K562 (cell line): Measurements from ENCODE around the gene COL25A1. TPM values are rescaled to one million over a fixed set of nuclear protein-coding genes. Genes with fewer than 3 reads are reported as not detected.

Experiments used
- ATAC-seq: fragments of 200-7000 bp; cut with Tn5 transposase; 3 replicates; pipeline ENCODE4 v1.9.1; 2020; ENCODE audit warnings: moderate library complexity
- BruUV-seq: library from RNA; stranded (reverse); fragments of 400-500 nt; replicated peaks from 2 replicates; lab custom pipeline; 2021; lab: Mats Ljungman, UMichigan
- CTCF ChIA-PET: fragments of 300-600 bp; formaldehyde crosslinking; extraction: SDS; loops from one replicate; lab custom pipeline; 2021; ENCODE audit warnings: low intra/inter-chr PET ratio; lab: Yijun Ruan, JAX
- POLR2A ChIA-PET: fragments of 300-600, 350-650 bp; sonication (Branson Sonifier 250); formaldehyde crosslinking; extraction: SDS; loops from one replicate; lab custom pipeline; 2021; ENCODE audit warnings: antibody characterized with exemption, inconsistent platforms; lab: Yijun Ruan, JAX
- DNase-seq, 4 experiments: peaks; one replicate each; pipeline versions ENCODE4 v3.0.0 to v3.0.0-alpha.2; 2011 to 2018; ENCODE audit warnings: low spot score in 3 of 4, mixed read lengths in 3 of 4; ENCODE audit errors: extremely low read depth in 1 of 4
- FAIRE-seq: peaks from 2 replicates; lab custom pipeline; 2011; peaks lifted over from hg19 to GRCh38; lab: Jason Lieb, UNC
- H2AFZ ChIP-seq: 2 replicates; pipeline ENCODE4 v1.6.0; 2011; ENCODE audit warnings: low read depth, low read length, control low read depth, inconsistent platforms
- H3K27ac ChIP-seq: fragments of 200-600 bp; 3 replicates; pipeline ENCODE4 v1.8.0; 2011; ENCODE audit warnings: low read depth, mild to moderate bottlenecking, control low read depth, inconsistent platforms, low read length, moderate library complexity, mixed read lengths; ENCODE audit errors: extremely low read depth
- H3K27me3 ChIP-seq, 2 experiments: fragments of 300-600 bp in 1 of 2; 2 replicates in 1 of 2; 3 replicates in 1 of 2; pipeline versions ENCODE4 v1.6.0 to v1.8.0; 2011; ENCODE audit warnings: inconsistent platforms in 2 of 2, low read length in 2 of 2, mild to moderate bottlenecking in 1 of 2, mixed read lengths in 1 of 2, moderate library complexity in 1 of 2; ENCODE audit not compliant: control insufficient read depth in 2 of 2, insufficient read depth in 2 of 2
- H3K36me3 ChIP-seq: fragments of 300-600 bp; 3 replicates; pipeline ENCODE4 v1.8.0; 2011; ENCODE audit warnings: mild to moderate bottlenecking, low read length, inconsistent platforms; ENCODE audit not compliant: control insufficient read depth, insufficient read depth
- H3K4me1 ChIP-seq, 2 experiments: fragments of 200-600 bp in 1 of 2; replicated peaks in 1 of 2; 2 replicates in 1 of 2; 3 replicates in 1 of 2; pipeline versions ENCODE4 v1.5.1 to v1.8.0; 2011; ENCODE audit warnings: inconsistent platforms in 2 of 2, low read length in 2 of 2, mild to moderate bottlenecking in 1 of 2, mixed read lengths in 1 of 2, moderate library complexity in 1 of 2; ENCODE audit not compliant: control insufficient read depth in 2 of 2, insufficient read depth in 2 of 2
- H3K4me2 ChIP-seq: 2 replicates; pipeline ENCODE4 v1.6.1; 2011; ENCODE audit warnings: low read length, control low read depth, inconsistent platforms, mixed read lengths; ENCODE audit not compliant: insufficient read depth
- H3K4me3 ChIP-seq: fragments of 200-600 bp; sonication (generic), shearing (Covaris generic); 2 replicates; pipeline ENCODE4 v1.5.1; 2016; ENCODE audit warnings: control low read depth, inconsistent platforms
- H3K79me2 ChIP-seq: fragments of 200-600 bp; 3 replicates; pipeline ENCODE4 v1.8.0; 2011; ENCODE audit warnings: low read length, inconsistent platforms; ENCODE audit not compliant: control insufficient read depth, insufficient read depth
- H3K9ac ChIP-seq, 2 experiments: 2 replicates each; pipeline versions ENCODE4 v1.6.0 to v1.6.1; 2011; ENCODE audit warnings: low read depth in 2 of 2, low read length in 2 of 2, control low read depth in 1 of 2, inconsistent platforms in 1 of 2, mild to moderate bottlenecking in 1 of 2, mixed read lengths in 1 of 2; ENCODE audit not compliant: insufficient read depth in 1 of 2
- H3K9me1 ChIP-seq: one replicate; pipeline ENCODE4 v1.6.0; 2011; ENCODE audit warnings: inconsistent platforms, mild to moderate bottlenecking, low read length, moderate library complexity; ENCODE audit not compliant: control insufficient read depth, insufficient read depth
- H3K9me3 ChIP-seq: replicated peaks from 2 replicates; pipeline ENCODE4 v1.5.1; 2011; ENCODE audit warnings: low read depth, low read length, inconsistent platforms; ENCODE audit not compliant: control insufficient read depth, insufficient read depth
- H4K20me1 ChIP-seq: replicated peaks from 2 replicates; pipeline ENCODE4 v1.6.1; 2011; ENCODE audit warnings: low read length, inconsistent platforms, mixed read lengths; ENCODE audit not compliant: control insufficient read depth, insufficient read depth
- BCLAF1 ChIP-seq, 2 experiments: fragments of 450-650 bp in 1 of 2; IDR thresholded peaks; 2 replicates each; pipeline ENCODE4 v1.6.1; 2011 to 2017; ENCODE audit warnings: low read depth in 2 of 2, antibody characterized with exemption in 1 of 2, borderline replicate concordance in 1 of 2, low read length in 1 of 2, mild to moderate bottlenecking in 1 of 2, mixed read lengths in 1 of 2; ENCODE audit not compliant: control insufficient read depth in 1 of 2
- EP300 ChIP-seq: IDR thresholded peaks from 2 replicates; pipeline ENCODE4 v1.6.1; 2012; ENCODE audit warnings: low read length, improper control_type of control experiment
- FOXJ2 ChIP-seq: fragments of 200-800 bp; sonication (Bioruptor generic); IDR thresholded peaks from 2 replicates; pipeline ENCODE4 v1.6.1; 2016; ENCODE audit warnings: missing genetic modification characterization, missing compliant biosample characterization
- HDAC3 ChIP-seq: fragments of 450-650 bp; IDR thresholded peaks from 2 replicates; pipeline ENCODE4 v1.6.1; 2018; ENCODE audit warnings: borderline replicate concordance, mild to moderate bottlenecking, moderate library complexity; ENCODE audit not compliant: partially characterized antibody
- MED1 ChIP-seq: sonication (generic); formaldehyde crosslinking; IDR thresholded peaks from 2 replicates; pipeline ENCODE4 v1.8.1; 2023; ENCODE audit warnings: missing genetic modification reagents, borderline replicate concordance
- NCOA1 ChIP-seq: fragments of 450-650 bp; IDR thresholded peaks from 2 replicates; pipeline ENCODE4 v1.6.1; 2016; ENCODE audit warnings: low read depth
- SETDB1 ChIP-seq: IDR thresholded peaks from one replicate; pipeline ENCODE4 v1.6.1; 2012; ENCODE audit warnings: low read length, control low read depth, inconsistent platforms
- SMARCA5 ChIP-seq: fragments of 450-650 bp; IDR thresholded peaks from 2 replicates; pipeline ENCODE4 v1.6.1; 2016
- SRF ChIP-seq, 2 experiments: fragments of 250-450, 450-650 bp in 1 of 2; sonication (Bioruptor Pico) in 1 of 2; sonication (generic) in 1 of 2; formaldehyde crosslinking; IDR thresholded peaks; 2 replicates each; pipeline versions ENCODE4 v1.5.0 to v1.5.1; 2020 to 2022; ENCODE audit warnings: mild to moderate bottlenecking in 1 of 2, missing genetic modification reagents in 1 of 2
- SRSF9 ChIP-seq: fragments of 200-400 bp; formaldehyde crosslinking; IDR thresholded peaks from 2 replicates; pipeline ENCODE4 v1.6.1; 2017; ENCODE audit warnings: low read depth, low read length, borderline replicate concordance
- THRB ChIP-seq: fragments of 450-650 bp; formaldehyde crosslinking; conservative IDR thresholded peaks from 2 replicates; pipeline ENCODE4 v1.4.0; 2022; ENCODE audit warnings: mild to moderate bottlenecking, missing genetic modification characterization
- ZNF23 ChIP-seq: fragments of 250-450 bp; sonication (Bioruptor Pico); IDR thresholded peaks from 2 replicates; pipeline ENCODE4 v1.4.0; 2020; ENCODE audit warnings: mild to moderate bottlenecking
- WGBS: fragments of 100-300 bp; shearing (Covaris generic); methylation state at CpG from one replicate; pipeline ENCODE4 v1.1.6; 2016; ENCODE audit warnings: low coverage, mixed read lengths; ENCODE audit not compliant: insufficient coverage; ENCODE audit errors: missing lambda C conversion rate; 5-methylcytosine and 5-hydroxymethylcytosine counted together
- in situ Hi-C: fragments of 300-500 bp; cut with MboI; formaldehyde crosslinking; loops from 4 replicates; pipeline ENCODE4 v1.15.0; 2018; ENCODE audit warnings: inconsistent platforms, mixed read lengths
- intact Hi-C: fragments of 100-400 bp; cut with micrococcal nuclease; formaldehyde crosslinking; loops from 2 replicates; pipeline ENCODE4 v1.14.2; 2022
- polyA plus RNA-seq, 8 experiments: library from polyadenylated mRNA; depleted of rRNA in 4 of 8; stranded (reverse) in 5 of 8; unstranded in 3 of 8; fragments of >200 nt; fragmentation: Nextera tagmentation in 2 of 8; fragmentation: Illumina TruSeq in 1 of 8; extraction: Ambion mirVana in 2 of 8; extraction: Trizol in 1 of 8; gene quantifications; 2 replicates each; pipeline versions ENCODE4 v1.2.1 to v1.2.3, GENCODE V29; 2011 to 2014; ENCODE audit warnings: inconsistent platforms in 1 of 8, missing spikeins in 1 of 8
- total RNA-seq, 7 experiments: library from RNA; depleted of rRNA in 6 of 7; stranded (reverse); fragments of >200 nt in 6 of 7; fragmentation: Illumina TruSeq in 2 of 7; extraction: Trizol in 2 of 7; gene quantifications; 2 replicates each; pipeline versions ENCODE4 v1.2.1 to v1.2.3, GENCODE V29; 2011 to 2021; ENCODE audit warnings: low replicate concordance in 1 of 7
- TF ChIP-seq, protein P1 (sequence below): sonication (generic); formaldehyde crosslinking; IDR thresholded peaks from 2 replicates; pipeline ENCODE4 v1.8.1; 2023; ENCODE audit warnings: mild to moderate bottlenecking, missing genetic modification reagents

Gene COL25A1
- total and polyA plus RNA-seq, 9 of the 15 experiments (the other 6 are each of a cell fraction or from before 2014, with no cell fraction given): 0.03 to 0.62 (median 0.27) TPM

DNA sequence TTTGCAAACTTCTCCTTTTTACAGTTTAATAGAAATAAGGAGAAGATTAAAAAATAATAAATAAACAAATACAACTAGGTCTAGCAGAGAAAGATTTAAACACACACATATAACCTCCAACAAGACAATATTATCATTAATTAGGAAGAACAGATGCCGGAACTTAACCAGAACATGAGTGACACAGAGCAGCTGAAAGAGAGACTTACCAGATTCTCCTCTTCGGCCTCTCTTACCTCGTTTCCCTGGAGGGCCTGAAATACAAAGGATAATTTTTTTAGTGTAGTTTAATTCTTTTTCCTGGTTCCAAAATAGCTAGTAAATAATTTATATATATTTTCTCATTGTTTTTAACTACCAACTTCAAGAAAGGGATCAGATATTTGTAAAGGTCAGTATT, 252.5 kb downstream of the COL25A1 start:
- Histone ChIP-seq H3K79me2 (no peaks in the 10 kb centered on the region), H3K9ac (no peak overlapping the region), H3K9me1 (no peaks in the 10 kb centered on the region), H2AFZ (no peak overlapping the region), H3K4me3 (no peak overlapping the region), H4K20me1 (no peaks in the 10 kb centered on the region), H3K4me2 (no peak overlapping the region), H3K4me1 (peaks cover 0 to 25% of the 10 kb centered on the region in 2 experiments; a peak in 4 of 5 replicates), H3K36me3 (no peaks in the 10 kb centered on the region), H3K27me3 (no peaks in the 10 kb centered on the region), H3K9me3 (no peaks in the 10 kb centered on the region), H3K27ac (no peak overlapping the region)
- FAIRE-seq: no peak
- POLR2A ChIA-PET: no interaction called here
- 87% methylated on average over 3 of the region's 3 CpGs for WGBS
- no TSS peak for BruUV-seq
- no peak for ATAC-seq
- intact Hi-C loops: no loop called here
- CTCF ChIA-PET: no interaction called here
- DNase-seq: no peak
- in situ Hi-C loops: no loop called here
- TF ChIP-seq EP300: no peak
- TF ChIP-seq SRF (CRISPR knock-in tag; IDR thresholded peaks at IDR 0.05): no peak
- no peak for TF ChIP-seq BCLAF1 (IDR thresholded peaks at IDR 0.05; ENCODE audit: borderline replicate concordance in 1 of 2, control insufficient read depth in 1 of 2, low read depth in 2 of 2, low read length in 1 of 2)
- no peak for TF ChIP-seq HDAC3
- TF ChIP-seq, protein P1, sequence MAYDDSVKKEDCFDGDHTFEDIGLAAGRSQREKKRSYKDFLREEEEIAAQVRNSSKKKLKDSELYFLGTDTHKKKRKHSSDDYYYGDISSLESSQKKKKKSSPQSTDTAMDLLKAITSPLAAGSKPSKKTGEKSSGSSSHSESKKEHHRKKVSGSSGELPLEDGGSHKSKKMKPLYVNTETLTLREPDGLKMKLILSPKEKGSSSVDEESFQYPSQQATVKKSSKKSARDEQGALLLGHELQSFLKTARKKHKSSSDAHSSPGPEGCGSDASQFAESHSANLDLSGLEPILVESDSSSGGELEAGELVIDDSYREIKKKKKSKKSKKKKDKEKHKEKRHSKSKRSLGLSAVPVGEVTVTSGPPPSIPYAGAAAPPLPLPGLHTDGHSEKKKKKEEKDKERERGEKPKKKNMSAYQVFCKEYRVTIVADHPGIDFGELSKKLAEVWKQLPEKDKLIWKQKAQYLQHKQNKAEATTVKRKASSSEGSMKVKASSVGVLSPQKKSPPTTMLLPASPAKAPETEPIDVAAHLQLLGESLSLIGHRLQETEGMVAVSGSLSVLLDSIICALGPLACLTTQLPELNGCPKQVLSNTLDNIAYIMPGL (CRISPR knock-in tag): no peak
- no peak for TF ChIP-seq FOXJ2 (tag)
- no peak for TF ChIP-seq ZNF23
- no peak for TF ChIP-seq SETDB1
- no peak for TF ChIP-seq SMARCA5
- no peak for TF ChIP-seq SRSF9
- TF ChIP-seq THRB (CRISPR knock-in tag): no peak
- TF ChIP-seq MED1 (CRISPR knock-in tag): no peak
- no peak for TF ChIP-seq NCOA1
